ENCODE measurements around the gene FKBP1C. TPM values are rescaled to one million over a fixed set of nuclear protein-coding genes. Genes with fewer than 3 reads are reported as not detected.

Gene FKBP1C
- total and polyA plus RNA-seq, 2 of the 8 experiments (the other 6 are each of a cell fraction or from before 2014, with no cell fraction given): 0.74 to 1.0 TPM

- CTCF ChIA-PET (ENCODE audit: partially characterized antibody): no interaction called here
- no peak for FAIRE-seq
These were observed 24.3 kb upstream of the FKBP1C start for GRCh38 chr6:63186970-63187369.

More at GRCh38 chr6:63186970-63187369, 24.3 kb upstream of the FKBP1C start:
- Histone ChIP-seq H3K9me3 (ENCODE audit: insufficient read depth in 2 of 2, low read depth in 1 of 2, low read length in 1 of 2) (no peaks in the 10 kb centered on the region), H4K91ac (replicated peaks; ENCODE audit: insufficient read length, low read length) (no peak overlapping the region), H4K20me1 (replicated peaks in 1 of 2; ENCODE audit: control insufficient read depth in 1 of 2, insufficient read depth in 2 of 2, low read length in 2 of 2) (no peaks in the 10 kb centered on the region), H3K4me1 (replicated peaks in 1 of 4; ENCODE audit: control insufficient read depth in 3 of 4, insufficient read depth in 4 of 4, low read length in 3 of 4) (no peaks in the 10 kb centered on the region), H3K27ac (ENCODE audit: low read depth, low read length) (no peak overlapping the region), H2BK20ac (ENCODE audit: low read length) (no peak overlapping the region), H3K4me3 (ENCODE audit: extremely low read depth in 1 of 4, insufficient read depth in 2 of 4, low read depth in 3 of 4, low read length in 4 of 4) (no peak overlapping the region), H2BK120ac (replicated peaks; ENCODE audit: low read depth, low read length) (no peak overlapping the region), H3K27me3 (replicated peaks in 1 of 4; ENCODE audit: control insufficient read depth in 3 of 4, extremely low read depth in 1 of 4, insufficient read depth in 3 of 4, low read length in 3 of 4) (no peaks in the 10 kb centered on the region), H4K8ac (ENCODE audit: extremely low read depth, insufficient read depth, low read length) (no peak overlapping the region), H3K14ac (ENCODE audit: insufficient read length) (no peak overlapping the region), H2BK12ac (ENCODE audit: low read depth, low read length) (no peak overlapping the region), H2BK5ac (ENCODE audit: low read depth, low read length) (no peak overlapping the region), H3K79me1 (ENCODE audit: low read depth, low read length) (no peaks in the 10 kb centered on the region), H2AFZ (ENCODE audit: low read length) (no peak overlapping the region), H4K5ac (ENCODE audit: insufficient read length, low read depth, low read length) (no peak overlapping the region), H2AK5ac (ENCODE audit: low read depth, low read length) (no peak overlapping the region), H3K18ac (ENCODE audit: extremely low read depth, low read length) (no peak overlapping the region), H3K36me3 (ENCODE audit: control insufficient read depth in 2 of 4, insufficient read depth in 4 of 4, low read length in 3 of 4) (no peaks in the 10 kb centered on the region), H3K4me2 (ENCODE audit: insufficient read depth in 1 of 2, low read depth in 2 of 2, low read length in 2 of 2) (no peak overlapping the region), H3K79me2 (ENCODE audit: control insufficient read depth in 1 of 2, insufficient read depth in 2 of 2, low read length in 2 of 2) (no peaks in the 10 kb centered on the region), H3K4ac (replicated peaks; ENCODE audit: insufficient read length, low read depth, low read length) (no peak overlapping the region), H3K23me2 (ENCODE audit: low read depth, low read length) (no peaks in the 10 kb centered on the region), H2BK15ac (ENCODE audit: low read length) (no peak overlapping the region), H3K9ac (replicated peaks in 1 of 4; ENCODE audit: extremely low read depth in 1 of 4, low read depth in 3 of 4, low read length in 3 of 4) (no peak overlapping the region), H3K56ac (replicated peaks; ENCODE audit: insufficient read length, low read depth, low read length) (no peak overlapping the region), H3K23ac (ENCODE audit: insufficient read length) (no peak overlapping the region)
- TF ChIP-seq SRF (IDR thresholded peaks at IDR 0.05; ENCODE audit: low read depth, low read length) (no peak), CTBP2 (IDR thresholded peaks at IDR 0.05; ENCODE audit: borderline replicate concordance, insufficient read depth, insufficient read length, low read length) (no peak)
- DNase-seq (ENCODE audit: low read depth in 1 of 2, low spot score in 2 of 2): no peak
- POLR2A ChIA-PET (ENCODE audit: partially characterized antibody): no interaction called here

Data from H1 (cell line).